ENCODE results near the gene BPIFB1. TPM values are rescaled to one million over a fixed set of nuclear protein-coding genes. Genes with fewer than 3 reads are reported as not detected.

BPIFB1 gene
- total RNA-seq, 4 donors from 2014 or later, result not detected

GRCh38 chr20:33267701-33268100 is 15.3 kb upstream of the BPIFB1 start:
- no peak for DNase-seq
- no peaks in the 10 kb centered on the region for H3K27me3 ChIP-seq
- H3K9me3 ChIP-seq, result no peaks in the 10 kb centered on the region
- TF ChIP-seq CTCF (IDR thresholded peaks at IDR 0.05) (no peak), POLR2A (IDR thresholded peaks at IDR 0.05) (no peak)
- H3K36me3 ChIP-seq, result no peaks in the 10 kb centered on the region
- no peak overlapping the region for H3K4me3 ChIP-seq (replicated peaks in 1 of 3)
- no peak overlapping the region for H3K27ac ChIP-seq
- H3K4me1 ChIP-seq, result no peaks in the 10 kb centered on the region
- 75 to 88% methylated on average over 3 of the region's 3 CpGs for WGBS, 2 donors
- intact Hi-C loops (cut with DNase I), result no loop called here

GRCh38 chr20:33272155-33272873 is 10.7 kb upstream of the BPIFB1 start:
- no peaks in the 10 kb centered on the region for H3K27me3 ChIP-seq
- 80 to 82% methylated on average over 10 of the region's 10 CpGs for WGBS, 2 donors
- intact Hi-C loops (cut with DNase I), result no loop called here

GRCh38 chr20:33273117-33273851 is 9.7 kb upstream of the BPIFB1 start:
- no peaks in the 10 kb centered on the region for H3K27me3 ChIP-seq

More at GRCh38 chr20:33272155-33272873, 10.7 kb upstream of the BPIFB1 start:
- H3K4me1 ChIP-seq, result no peaks in the 10 kb centered on the region
- H3K9me3 ChIP-seq, result no peaks in the 10 kb centered on the region
- no peak overlapping the region for H3K4me3 ChIP-seq (replicated peaks in 1 of 3)
- no peaks in the 10 kb centered on the region for H3K36me3 ChIP-seq
- no peak for DNase-seq
- no peak for TF ChIP-seq CTCF (IDR thresholded peaks at IDR 0.05)
- TF ChIP-seq POLR2A (IDR thresholded peaks at IDR 0.05), result no peak
- no peak overlapping the region for H3K27ac ChIP-seq

GRCh38 chr20:33275215-33275614 is 7.8 kb upstream of the BPIFB1 start:
- no peak overlapping the region for H3K27ac ChIP-seq
- DNase-seq, result no peak
- H3K27me3 ChIP-seq, result no peaks in the 10 kb centered on the region
- no peak overlapping the region for H3K4me3 ChIP-seq (replicated peaks in 1 of 3)
- H3K4me1 ChIP-seq, result peaks cover 3 to 9% of the 10 kb centered on the region in 2 donors
- WGBS, 2 donors, result 83 to 86% methylated on average over 8 of the region's 8 CpGs
- no peaks in the 10 kb centered on the region for H3K36me3 ChIP-seq
- no peaks in the 10 kb centered on the region for H3K9me3 ChIP-seq
- TF ChIP-seq POLR2A (IDR thresholded peaks at IDR 0.05) (no peak), CTCF (IDR thresholded peaks at IDR 0.05) (no peak)
- intact Hi-C loops (cut with DNase I), result no loop called here

More at GRCh38 chr20:33273117-33273851, 9.7 kb upstream of the BPIFB1 start:
- H3K36me3 ChIP-seq, result no peaks in the 10 kb centered on the region
- DNase-seq, result peak; percentile 13 to 17
- WGBS, 2 donors, result 56 to 62% methylated on average over 13 of the region's 13 CpGs
- TF ChIP-seq POLR2A (IDR thresholded peaks at IDR 0.05), result no peak
- no peak for TF ChIP-seq CTCF (IDR thresholded peaks at IDR 0.05)
- no peaks in the 10 kb centered on the region for H3K4me1 ChIP-seq
- no peaks in the 10 kb centered on the region for H3K9me3 ChIP-seq
- intact Hi-C loops (cut with DNase I), result no loop called here
- H3K27ac ChIP-seq, result no peak overlapping the region
- H3K4me3 ChIP-seq (replicated peaks in 1 of 3), result no peak overlapping the region

GRCh38 chr20:33275871-33276270 is 7.1 kb upstream of the BPIFB1 start:
- WGBS, 2 donors, result 74 to 78% methylated on average over 3 of the region's 3 CpGs
- H3K4me3 ChIP-seq (replicated peaks in 1 of 3), result no peak overlapping the region
- H3K27me3 ChIP-seq, result no peaks in the 10 kb centered on the region
- no peaks in the 10 kb centered on the region for H3K9me3 ChIP-seq
- no peaks in the 10 kb centered on the region for H3K36me3 ChIP-seq
- no peak for DNase-seq
- intact Hi-C loops (cut with DNase I), result no loop called here
- no peak overlapping the region for H3K27ac ChIP-seq
- no peak for TF ChIP-seq CTCF (IDR thresholded peaks at IDR 0.05)
- TF ChIP-seq POLR2A (IDR thresholded peaks at IDR 0.05), result no peak
- peaks cover 8 to 16% of the 10 kb centered on the region in 2 donors for H3K4me1 ChIP-seq

All from thyroid gland (tissue), 4 donors.